ENCODE measurements around the gene ACKR2.

ACKR2 gene

GRCh38 chr3:42887084-42887483, 77.8 kb downstream of the ACKR2 start:
- DNase-seq (ENCODE audit: low read depth in 2 of 2): no peak

GRCh38 chr3:42891042-42891441, 81.8 kb downstream of the ACKR2 start:
- no peak for DNase-seq (ENCODE audit: low read depth in 2 of 2)

GRCh38 chr3:42892169-42892568, 82.9 kb downstream of the ACKR2 start:
- no peak for DNase-seq (ENCODE audit: low read depth in 2 of 2)

- no peak for DNase-seq (ENCODE audit: low read depth in 2 of 2)
These were observed 83.6 kb downstream of the ACKR2 start for GRCh38 chr3:42892807-42893206.

- DNase-seq (ENCODE audit: low read depth in 2 of 2): no peak
These were observed 85.7 kb downstream of the ACKR2 start for GRCh38 chr3:42894698-42895579.

GRCh38 chr3:42895580-42895868, 86.3 kb downstream of the ACKR2 start:
- no peak for DNase-seq (ENCODE audit: low read depth in 2 of 2)

- DNase-seq (ENCODE audit: low read depth in 2 of 2): no peak
These were observed 89.8 kb downstream of the ACKR2 start for GRCh38 chr3:42898896-42899675.

- no peak for DNase-seq (ENCODE audit: low read depth in 2 of 2)
These were observed 91.2 kb downstream of the ACKR2 start for GRCh38 chr3:42900226-42901072.

- DNase-seq (ENCODE audit: low read depth in 2 of 2): no peak
These were observed 91.8 kb downstream of the ACKR2 start for GRCh38 chr3:42901073-42901415.

GRCh38 chr3:42902257-42902656, 93.0 kb downstream of the ACKR2 start:
- no peak for DNase-seq (ENCODE audit: low read depth in 2 of 2)

- DNase-seq (ENCODE audit: low read depth in 2 of 2): no peak
These were observed 94.8 kb downstream of the ACKR2 start for GRCh38 chr3:42904076-42904475.

- no peak for DNase-seq (ENCODE audit: low read depth in 2 of 2)
These were observed 96.5 kb downstream of the ACKR2 start for GRCh38 chr3:42905740-42906069.

- no peak for DNase-seq (ENCODE audit: low read depth in 2 of 2)
These were observed 97.0 kb downstream of the ACKR2 start, which contains the start of gene ZNF662 for GRCh38 chr3:42906070-42906847. Gene ZNF662, plus strand, starts transcription at chr3:42906142. Its CDS starts 1,973 bp downstream, at chr3:42908115.

GRCh38 chr3:42906848-42907183, 97.6 kb downstream of the ACKR2 start:
- no peak for DNase-seq (ENCODE audit: low read depth in 2 of 2)

- DNase-seq (ENCODE audit: low read depth in 2 of 2): no peak
These were observed 99.4 kb downstream of the ACKR2 start for GRCh38 chr3:42908675-42909074.

- DNase-seq (ENCODE audit: low read depth in 2 of 2): no peak
These were observed 102.3 kb downstream of the ACKR2 start for GRCh38 chr3:42911551-42911950.

- no peak for DNase-seq (ENCODE audit: low read depth in 2 of 2)
These were observed 105.7 kb downstream of the ACKR2 start for GRCh38 chr3:42914771-42915515.

All from stimulated activated CD8-positive, alpha-beta memory T cell treated with anti-CD3 and anti-CD28 coated beads, Interleukin-7, amount 100 ng/mL, for 1 hour (primary cell).